ENCODE results near the gene PLPPR1.

- no peak for TF ChIP-seq CTCF (IDR thresholded peaks at IDR 0.05)
- TF ChIP-seq POLR2AphosphoS5 (IDR thresholded peaks at IDR 0.05), result no peak
- no peak for TF ChIP-seq EP300 (IDR thresholded peaks at IDR 0.05)
- no peak for TF ChIP-seq POLR2A (IDR thresholded peaks at IDR 0.05)
These were observed 66.2 kb downstream of the PLPPR1 start for GRCh38 chr9:101094686-101095085.
